ENCODE results near the gene SLC9A9. TPM values are rescaled to one million over a fixed set of nuclear protein-coding genes. Genes with fewer than 3 reads are reported as not detected.

The SLC9A9 gene
- total RNA-seq, 1 experiment from 2014 or later: not detected

- no peak for DNase-seq
- Histone ChIP-seq H3K4me3 (ENCODE audit: low read depth, low read length) (no peak overlapping the region), H3K36me3 (ENCODE audit: control insufficient read depth, insufficient read depth, low read length) (no peaks in the 10 kb centered on the region), H3K4me1 (no peaks in the 10 kb centered on the region; the same call in 1 of the 2 replicates), H3K27me3 (replicated peaks; ENCODE audit: control insufficient read depth, insufficient read depth, low read length) (no peaks in the 10 kb centered on the region), H3K9me3 (no peaks in the 10 kb centered on the region)
- Mint-ChIP-seq H3K27ac (ENCODE audit: unreplicated experiment) (no peak overlapping the region), H3K4me1 (ENCODE audit: low read depth, unreplicated experiment) (no peaks in the 10 kb centered on the region), H3K27me3 (ENCODE audit: insufficient read depth, unreplicated experiment) (no peaks in the 10 kb centered on the region), H3K36me3 (ENCODE audit: insufficient read depth, unreplicated experiment) (no peaks in the 10 kb centered on the region), H3K9me3 (ENCODE audit: unreplicated experiment) (no peaks in the 10 kb centered on the region), H3K4me3 (ENCODE audit: unreplicated experiment) (no peak overlapping the region)
- no TSS peak for BruUV-seq (replicated peaks)
- TF ChIP-seq CTCF (IDR thresholded peaks at IDR 0.05; ENCODE audit: insufficient read depth in 1 of 2, low read depth in 1 of 2, low read length in 1 of 2, severe bottlenecking in 1 of 2, unreplicated experiment in 1 of 2): no peak
- ChIA-PET POLR2A (no interaction called here), CTCF (no interaction called here)
- intact Hi-C loops (cut with micrococcal nuclease; ENCODE audit: unreplicated experiment): no loop called here
Observed at GRCh38 chr3:143427631-143428030, 420.6 kb downstream of the SLC9A9 start.

- Histone ChIP-seq H3K27me3 (replicated peaks; ENCODE audit: control insufficient read depth, insufficient read depth, low read length) (no peaks in the 10 kb centered on the region), H3K9me3 (no peaks in the 10 kb centered on the region; the same call in 1 of the 2 replicates), H3K4me1 (no peaks in the 10 kb centered on the region), H3K36me3 (ENCODE audit: control insufficient read depth, insufficient read depth, low read length) (no peaks in the 10 kb centered on the region), H3K4me3 (ENCODE audit: low read depth, low read length) (no peak overlapping the region)
- BruUV-seq (replicated peaks): no TSS peak
- Mint-ChIP-seq H3K4me1 (ENCODE audit: low read depth, unreplicated experiment) (no peaks in the 10 kb centered on the region), H3K27me3 (ENCODE audit: insufficient read depth, unreplicated experiment) (no peaks in the 10 kb centered on the region), H3K27ac (ENCODE audit: unreplicated experiment) (no peak overlapping the region), H3K4me3 (ENCODE audit: unreplicated experiment) (no peak overlapping the region), H3K9me3 (ENCODE audit: unreplicated experiment) (no peaks in the 10 kb centered on the region), H3K36me3 (ENCODE audit: insufficient read depth, unreplicated experiment) (no peaks in the 10 kb centered on the region)
- ChIA-PET CTCF (no interaction called here), POLR2A (no interaction called here)
- no peak for DNase-seq
- intact Hi-C loops (cut with micrococcal nuclease; ENCODE audit: unreplicated experiment): no loop called here
- no peak for TF ChIP-seq CTCF (IDR thresholded peaks at IDR 0.05; ENCODE audit: insufficient read depth in 1 of 2, low read depth in 1 of 2, low read length in 1 of 2, severe bottlenecking in 1 of 2, unreplicated experiment in 1 of 2)
Observed at GRCh38 chr3:143424874-143425273, 423.4 kb downstream of the SLC9A9 start.

GRCh38 chr3:143421556-143421955, 426.7 kb downstream of the SLC9A9 start:
- peaks cover 10% of the 10 kb centered on the region for H3K27me3 Mint-ChIP-seq (ENCODE audit: insufficient read depth, unreplicated experiment)
- no TSS peak for BruUV-seq (replicated peaks)
- no peaks in the 10 kb centered on the region; the same call in 1 of the 2 replicates for H3K9me3 ChIP-seq

More at GRCh38 chr3:143421556-143421955, 426.7 kb downstream of the SLC9A9 start:
- Mint-ChIP-seq H3K4me3 (ENCODE audit: unreplicated experiment) (no peak overlapping the region), H3K36me3 (ENCODE audit: insufficient read depth, unreplicated experiment) (no peaks in the 10 kb centered on the region), H3K4me1 (ENCODE audit: low read depth, unreplicated experiment) (no peaks in the 10 kb centered on the region), H3K27ac (ENCODE audit: unreplicated experiment) (no peak overlapping the region), H3K9me3 (ENCODE audit: unreplicated experiment) (no peaks in the 10 kb centered on the region)
- Histone ChIP-seq H3K4me3 (ENCODE audit: low read depth, low read length) (no peak overlapping the region), H3K36me3 (ENCODE audit: control insufficient read depth, insufficient read depth, low read length) (no peaks in the 10 kb centered on the region), H3K27me3 (replicated peaks; ENCODE audit: control insufficient read depth, insufficient read depth, low read length) (no peaks in the 10 kb centered on the region), H3K4me1 (no peaks in the 10 kb centered on the region)
- POLR2A ChIA-PET: no interaction called here
- TF ChIP-seq CTCF (IDR thresholded peaks at IDR 0.05; ENCODE audit: insufficient read depth in 1 of 2, low read depth in 1 of 2, low read length in 1 of 2, severe bottlenecking in 1 of 2, unreplicated experiment in 1 of 2): no peak
- DNase-seq: no peak
- intact Hi-C loops (cut with micrococcal nuclease; ENCODE audit: unreplicated experiment): no loop called here
- CTCF ChIA-PET: no interaction called here
